KBM-7 (cell line): Measurements from ENCODE around the gene NAPSA.

Experiments used
- DNase-seq: peaks from one replicate; pipeline ENCODE4 v3.0.0-alpha.2; 2015
- in situ Hi-C: fragments of 300-500 bp; cut with MboI; formaldehyde crosslinking; loops from 2 replicates; pipeline ENCODE4 v1.14.3; 2020; ENCODE audit warnings: low sequenced_read_pairs, low pct_unique_long_range_greater_than_20kb, mixed read lengths

NAPSA gene

DNA sequence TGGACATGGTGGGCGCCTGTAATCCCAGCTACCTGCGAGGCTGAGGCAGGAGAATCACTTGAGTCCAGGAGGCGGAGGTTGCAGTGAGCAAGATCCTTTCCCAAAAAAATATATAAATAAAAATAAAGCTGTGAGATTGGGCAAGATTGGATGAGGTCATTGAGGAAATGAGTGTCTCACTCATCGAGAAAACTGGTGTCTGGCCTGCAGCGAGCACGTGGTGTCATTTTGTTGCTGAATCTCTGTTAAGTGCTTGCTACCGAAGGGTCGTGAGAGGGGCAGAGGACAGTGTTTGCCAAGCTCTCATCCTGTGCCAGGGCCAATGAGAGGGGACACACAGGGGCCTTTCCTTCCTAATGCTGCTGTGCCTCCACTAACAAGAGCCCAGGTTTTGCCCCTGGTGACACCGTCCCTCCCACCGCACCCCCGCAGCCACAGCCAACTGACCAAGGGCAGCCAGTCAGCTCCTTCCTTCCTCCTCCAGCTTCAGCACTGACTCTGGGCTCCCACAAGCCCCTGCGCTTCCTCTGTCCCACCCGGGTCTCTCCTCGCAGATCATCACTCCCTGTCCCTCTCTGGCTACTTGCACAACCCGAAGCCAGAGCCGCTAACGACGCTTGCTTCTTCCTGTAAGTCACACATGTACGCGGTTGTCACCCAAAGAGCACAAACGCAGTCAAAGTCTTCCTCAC lies 21.9 kb upstream of the NAPSA start:
- in situ Hi-C loops: no loop called here
- DNase-seq: peak; percentile 19

DNA sequence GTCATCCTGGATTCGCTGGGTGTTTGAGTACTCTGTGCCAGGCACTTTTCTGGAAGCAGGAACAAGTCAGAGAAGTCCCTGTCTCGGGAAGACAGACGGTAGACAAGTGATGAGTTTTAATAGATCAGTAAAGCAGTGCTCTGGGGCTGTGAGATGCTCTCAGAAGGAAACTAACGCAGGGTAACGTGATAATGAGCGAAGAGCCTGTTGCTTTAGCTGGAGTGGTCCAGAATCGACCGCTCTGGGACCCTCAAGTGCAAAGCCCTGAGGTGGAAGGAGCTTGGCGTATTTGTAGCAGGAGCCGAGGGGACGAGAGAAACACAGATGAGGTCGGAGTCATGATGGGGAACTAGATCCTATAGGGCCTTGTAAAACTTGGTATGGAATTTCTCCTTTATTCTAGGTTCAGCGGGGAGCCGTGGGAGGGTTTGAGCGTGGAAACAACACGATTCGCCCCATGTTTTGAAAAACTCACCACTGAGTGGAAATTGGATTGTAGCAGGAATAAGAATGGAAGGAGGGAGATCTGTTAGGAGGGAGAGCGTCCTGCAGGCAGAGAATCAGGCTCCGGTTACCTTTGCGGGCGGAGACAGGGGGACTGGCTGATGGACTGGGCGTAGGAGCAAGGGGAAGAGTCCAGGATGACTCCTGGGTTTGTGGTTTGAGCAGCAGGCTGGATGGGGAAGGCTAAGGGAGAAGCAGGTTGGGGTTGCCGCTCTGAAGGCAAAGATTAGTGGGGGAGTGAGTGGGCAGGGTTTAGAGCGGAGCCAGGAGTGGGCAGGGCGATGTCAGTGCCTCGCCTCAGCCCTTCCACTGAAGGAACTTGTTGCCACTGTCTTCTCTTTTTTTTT lies 19.5 kb upstream of the NAPSA start:
- in situ Hi-C loops: no loop called here
- DNase-seq: peak; percentile 77

GRCh38 chr19:50383852-50384684 lies 18.6 kb upstream of the NAPSA start, which contains the start of gene POLD1:
Gene POLD1, plus strand, starts transcription at chr19:50384347. Its CDS starts 14,505 bp downstream, at chr19:50398852.
- in situ Hi-C loops: no loop called here

DNA sequence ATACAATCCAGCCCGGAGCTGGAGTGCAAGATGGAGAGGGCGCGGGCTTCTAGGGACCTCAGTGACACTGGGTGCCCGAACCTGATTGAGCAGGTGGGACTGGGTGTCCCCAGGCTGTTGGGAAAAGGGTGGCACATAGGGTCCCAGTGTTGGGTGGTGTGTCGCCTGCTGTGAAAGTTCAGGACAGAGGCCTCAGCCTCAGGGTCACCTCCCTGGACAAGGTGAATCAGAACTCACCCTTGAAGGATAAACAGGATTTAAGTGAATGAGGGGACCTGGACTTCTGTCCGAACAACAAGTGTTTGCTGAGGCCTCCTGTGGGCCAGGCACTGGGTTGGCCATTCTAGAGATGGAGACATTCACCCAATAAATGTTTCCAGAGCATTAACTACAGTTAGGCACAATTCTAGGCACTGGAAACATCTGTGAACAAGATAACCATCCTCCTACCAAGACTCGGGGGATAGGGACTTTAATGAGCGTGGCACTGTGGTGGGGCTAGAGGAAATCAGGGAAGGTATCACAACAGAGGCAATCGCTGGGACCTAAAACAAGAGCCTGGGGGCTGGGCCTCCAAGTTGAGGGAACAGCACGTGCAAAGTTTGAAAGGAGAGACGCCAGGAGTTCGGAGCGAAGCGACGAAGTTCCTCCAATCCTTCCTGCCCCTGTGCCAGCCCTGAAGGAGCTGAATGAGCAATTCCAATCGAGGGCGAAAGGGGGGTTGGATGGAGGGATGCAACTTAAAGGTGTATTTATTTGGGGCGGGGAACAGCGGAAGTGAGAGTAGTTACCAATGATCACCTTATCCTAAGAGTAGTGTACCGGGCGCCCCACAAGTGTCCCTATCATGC lies 17.8 kb upstream of the NAPSA start:
- in situ Hi-C loops: no loop called here
- no peak for DNase-seq

More at GRCh38 chr19:50383852-50384684, 18.6 kb upstream of the NAPSA start, which contains the start of gene POLD1:
- peak; percentile 98 for DNase-seq

DNA sequence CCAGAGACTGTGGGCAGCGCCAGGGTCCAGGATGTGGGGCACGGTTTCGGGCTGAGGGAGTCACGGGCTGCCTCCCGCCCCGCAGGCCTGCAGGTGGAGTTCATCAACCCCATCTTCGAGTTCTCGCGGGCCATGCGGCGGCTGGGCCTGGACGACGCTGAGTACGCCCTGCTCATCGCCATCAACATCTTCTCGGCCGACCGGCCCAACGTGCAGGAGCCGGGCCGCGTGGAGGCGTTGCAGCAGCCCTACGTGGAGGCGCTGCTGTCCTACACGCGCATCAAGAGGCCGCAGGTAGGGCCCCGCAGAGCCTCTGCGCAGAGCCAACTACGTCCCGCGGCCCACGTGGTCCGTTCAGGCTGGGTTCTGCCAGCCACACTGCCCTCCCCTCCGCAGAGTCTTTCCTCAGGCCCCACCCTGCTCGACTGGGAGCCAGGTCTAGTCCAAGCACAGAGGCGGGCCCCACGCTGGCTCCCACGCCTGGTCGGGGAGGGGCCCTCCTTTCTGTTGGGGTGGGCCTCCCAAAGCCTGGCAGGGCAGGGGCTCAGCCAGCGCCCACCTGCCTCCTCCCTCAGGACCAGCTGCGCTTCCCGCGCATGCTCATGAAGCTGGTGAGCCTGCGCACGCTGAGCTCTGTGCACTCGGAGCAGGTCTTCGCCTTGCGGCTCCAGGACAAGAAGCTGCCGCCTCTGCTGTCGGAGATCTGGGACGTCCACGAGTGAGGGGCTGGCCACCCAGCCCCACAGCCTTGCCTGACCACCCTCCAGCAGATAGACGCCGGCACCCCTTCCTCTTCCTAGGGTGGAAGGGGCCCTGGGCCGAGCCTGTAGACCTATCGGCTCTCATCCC lies 16.7 kb upstream of the NAPSA start:
- DNase-seq: no peak
- in situ Hi-C loops: no loop called here

DNA sequence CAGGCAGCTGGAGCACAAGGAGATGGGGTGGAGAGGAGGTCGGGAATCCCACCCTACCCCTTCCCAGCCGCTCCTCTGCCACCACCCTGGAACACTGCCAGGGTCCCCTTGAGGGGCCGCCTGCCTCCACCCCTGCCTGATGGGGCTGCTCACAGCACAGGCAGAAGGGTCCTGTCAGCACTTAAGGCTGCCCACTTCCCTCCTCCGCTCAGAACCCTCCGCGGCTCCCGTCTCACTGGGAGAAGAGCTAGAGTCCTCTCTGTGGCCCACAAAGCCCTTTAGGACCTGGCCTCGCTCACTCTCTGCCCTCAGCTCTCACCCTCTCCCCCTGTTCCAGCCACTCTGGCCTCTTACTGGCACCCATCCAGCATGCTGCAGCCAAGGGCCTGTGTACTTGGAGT lies 15.3 kb upstream of the NAPSA start:
- in situ Hi-C loops: no loop called here
- DNase-seq: no peak

DNA sequence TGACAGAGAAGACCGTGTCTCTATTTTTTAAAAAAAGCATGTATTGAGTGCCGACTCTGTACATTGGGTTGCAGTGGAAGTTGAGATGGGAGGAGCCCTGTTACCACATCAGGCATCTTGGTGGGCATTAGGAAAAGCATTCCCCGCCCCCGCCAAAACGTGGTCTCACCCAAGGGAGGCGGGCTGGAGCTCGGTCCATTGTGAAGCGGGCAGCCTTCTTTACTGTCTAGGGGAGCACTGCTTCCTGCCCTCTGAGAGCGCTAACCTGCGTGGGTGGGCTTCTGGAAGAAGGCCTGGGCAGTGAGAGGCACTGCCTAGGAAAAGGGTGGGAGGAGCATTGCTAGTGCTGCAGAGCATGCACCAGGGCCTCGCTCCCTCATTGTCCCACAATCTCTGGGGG lies 14.7 kb upstream of the NAPSA start:
- in situ Hi-C loops: no loop called here
- no peak for DNase-seq

DNA sequence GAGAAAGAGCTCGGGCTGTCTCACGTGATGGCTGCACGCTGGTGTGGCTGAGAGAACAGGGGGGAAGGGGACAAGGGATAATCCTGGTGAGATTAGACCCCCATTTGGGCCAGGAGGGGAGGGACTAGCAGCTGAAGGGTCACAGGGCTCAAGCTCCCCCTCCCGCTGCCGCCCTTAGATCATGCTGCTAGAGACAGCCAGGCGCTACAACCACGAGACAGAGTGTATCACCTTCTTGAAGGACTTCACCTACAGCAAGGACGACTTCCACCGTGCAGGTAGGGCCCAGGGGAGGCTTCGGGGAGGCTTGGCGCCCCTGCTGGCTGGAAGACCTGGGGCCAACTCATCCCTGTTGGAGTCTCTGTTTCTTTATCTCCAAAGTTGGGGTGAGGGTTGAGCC lies 14.2 kb upstream of the NAPSA start:
- in situ Hi-C loops: no loop called here
- DNase-seq: no peak

- DNase-seq: no peak
- in situ Hi-C loops: no loop called here
Observed at GRCh38 chr19:50378863-50379236, 13.4 kb upstream of the NAPSA start.

DNA sequence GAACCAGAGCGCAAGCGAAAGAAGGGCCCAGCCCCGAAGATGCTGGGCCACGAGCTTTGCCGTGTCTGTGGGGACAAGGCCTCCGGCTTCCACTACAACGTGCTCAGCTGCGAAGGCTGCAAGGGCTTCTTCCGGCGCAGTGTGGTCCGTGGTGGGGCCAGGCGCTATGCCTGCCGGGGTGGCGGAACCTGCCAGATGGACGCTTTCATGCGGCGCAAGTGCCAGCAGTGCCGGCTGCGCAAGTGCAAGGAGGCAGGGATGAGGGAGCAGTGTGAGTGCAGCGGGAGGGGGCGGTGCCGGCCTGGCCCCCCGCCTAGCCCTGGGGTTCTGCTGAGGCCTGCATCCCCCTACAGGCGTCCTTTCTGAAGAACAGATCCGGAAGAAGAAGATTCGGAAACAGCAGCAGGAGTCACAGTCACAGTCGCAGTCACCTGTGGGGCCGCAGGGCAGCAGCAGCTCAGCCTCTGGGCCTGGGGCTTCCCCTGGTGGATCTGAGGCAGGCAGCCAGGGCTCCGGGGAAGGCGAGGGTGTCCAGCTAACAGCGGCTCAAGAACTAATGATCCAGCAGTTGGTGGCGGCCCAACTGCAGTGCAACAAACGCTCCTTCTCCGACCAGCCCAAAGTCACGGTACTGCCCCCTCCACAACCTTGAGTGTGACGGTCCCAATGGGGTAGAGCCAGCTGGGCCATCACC lies 12.9 kb upstream of the NAPSA start:
- no peak for DNase-seq
- in situ Hi-C loops: no loop called here

- no peak for DNase-seq
- in situ Hi-C loops: no loop called here
Observed at GRCh38 chr19:50377517-50377916, 12.1 kb upstream of the NAPSA start.

GRCh38 chr19:50377051-50377461 lies 11.6 kb upstream of the NAPSA start:
- in situ Hi-C loops: no loop called here

DNA sequence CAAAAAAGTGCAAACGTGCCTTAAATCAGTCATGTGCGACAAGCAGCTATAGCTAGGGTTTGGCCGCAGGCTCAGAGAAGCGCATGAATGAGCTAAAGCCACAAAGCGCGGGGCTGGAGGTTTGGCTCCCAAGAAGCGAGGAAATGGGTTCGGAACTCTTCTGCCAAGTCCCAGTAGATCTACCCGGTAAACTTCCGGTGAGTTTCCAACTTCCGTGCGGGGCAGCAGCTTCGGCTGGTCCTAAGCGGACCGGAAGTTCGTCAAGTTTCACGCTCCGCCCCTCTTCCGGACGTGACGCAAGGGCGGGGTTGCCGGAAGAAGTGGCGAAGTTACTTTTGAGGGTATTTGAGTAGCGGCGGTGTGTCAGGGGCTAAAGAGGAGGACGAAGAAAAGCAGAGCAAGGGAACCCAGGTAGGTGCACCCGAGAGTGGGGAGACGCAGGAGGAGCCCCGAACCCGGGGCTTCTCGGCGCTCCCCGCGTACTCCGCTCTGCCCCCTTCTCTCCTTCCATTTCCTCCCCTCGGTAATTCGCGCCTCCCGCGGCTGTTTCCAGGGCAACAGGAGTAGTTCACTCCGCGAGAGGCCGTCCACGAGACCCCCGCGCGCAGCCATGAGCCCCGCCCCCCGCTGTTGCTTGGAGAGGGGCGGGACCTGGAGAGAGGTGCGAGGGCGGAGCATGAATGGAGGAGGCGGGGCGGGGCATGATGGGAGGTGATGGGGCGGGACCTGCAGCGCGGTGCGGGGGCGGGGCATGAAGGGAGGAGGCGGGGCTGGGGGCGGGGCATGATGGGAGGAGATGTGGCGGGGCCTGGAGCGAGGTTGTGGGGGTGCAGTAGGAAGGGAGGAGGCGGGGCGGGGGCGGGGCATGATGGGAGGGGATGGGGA lies 11.0 kb upstream of the NAPSA start, which contains the start of gene NR1H2:
Gene NR1H2 (plus strand): TSS at position 292 of the 885 bp plus-strand sequence. CDS start 1,149 bp downstream, outside the sequence.
- in situ Hi-C loops: no loop called here
- DNase-seq: peak; percentile 96

More at GRCh38 chr19:50377051-50377461, 11.6 kb upstream of the NAPSA start:
- DNase-seq: peak; percentile 39

- no peak for DNase-seq
- in situ Hi-C loops: loop anchor here (25.0 kb wide), 1 partner anchor 415 kb away; the partner anchor contains the start of gene ACP4
Observed at GRCh38 chr19:50371914-50372475, 6.6 kb upstream of the NAPSA start.

DNA sequence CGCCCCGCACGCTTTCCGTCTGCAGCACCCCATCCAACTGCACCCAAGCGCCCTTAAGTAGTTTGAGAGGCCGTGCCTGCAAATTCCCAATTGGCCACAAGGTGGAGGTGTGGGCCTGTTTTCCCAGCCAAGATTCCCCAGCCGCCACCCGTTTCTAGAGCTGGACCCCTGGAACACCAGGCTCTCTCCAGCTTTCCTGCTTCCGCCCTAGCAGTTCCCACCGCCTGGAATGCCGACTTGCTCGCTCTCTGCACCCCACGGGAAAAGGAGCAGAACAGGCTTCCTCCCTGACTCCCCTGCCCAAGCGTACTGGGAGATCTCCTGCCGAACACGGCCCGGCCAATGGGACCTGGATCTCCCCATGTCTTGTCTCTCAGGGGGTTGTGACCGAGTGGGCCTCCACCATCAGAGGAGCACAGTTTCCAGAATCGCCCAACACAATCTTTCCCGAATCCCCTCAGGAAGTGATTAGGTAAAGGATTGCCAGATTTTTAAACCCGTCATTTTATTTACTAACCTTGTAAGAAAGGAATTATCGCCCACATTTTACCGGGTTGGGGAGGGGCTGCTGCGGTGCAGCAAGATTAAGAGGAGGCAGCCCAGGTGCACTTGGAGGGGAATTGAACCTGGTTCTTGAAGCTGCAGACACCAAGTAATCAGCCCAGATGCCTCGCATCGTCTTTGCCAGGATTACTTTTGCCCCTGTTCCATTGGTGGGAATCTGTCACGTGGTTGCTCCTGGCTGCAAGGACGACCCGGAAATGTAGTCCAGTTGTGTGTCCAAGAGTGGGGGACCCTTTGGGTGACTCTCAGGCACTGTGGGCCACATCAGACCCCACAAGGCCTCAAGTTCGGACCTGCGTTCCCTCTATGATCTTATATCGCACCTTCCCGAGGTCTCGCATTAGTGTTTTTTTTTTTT lies 3.5 kb upstream of the NAPSA start:
- peak; percentile 76 for DNase-seq
- in situ Hi-C loops: loop anchor here (25.0 kb wide), 1 partner anchor 418 kb away; the partner anchor contains the start of gene ACP4
